HG03108 (cell line): Measurements from ENCODE around the gene LARGE1.

Source experiments
- ATAC-seq: cut with Tn5 transposase; IDR thresholded peaks from one replicate; pipeline ENCODE4 v1.9.1; 2021; ENCODE audit warnings: moderate library complexity; ENCODE audit not compliant: unreplicated experiment

Gene LARGE1

GRCh38 chr22:33735978-33736377 is 184.3 kb downstream of the LARGE1 start:
- ATAC-seq = no peak

- no peak for ATAC-seq
Measured at GRCh38 chr22:33728847-33729246, 191.4 kb downstream of the LARGE1 start.

GRCh38 chr22:33726294-33726734 is 194.0 kb downstream of the LARGE1 start:
- ATAC-seq = no peak

- ATAC-seq = no peak
Measured at GRCh38 chr22:33723915-33724314, 196.4 kb downstream of the LARGE1 start.

- ATAC-seq = no peak
Measured at GRCh38 chr22:33722816-33723215, 197.5 kb downstream of the LARGE1 start.

GRCh38 chr22:33720166-33720878 is 200.0 kb downstream of the LARGE1 start:
- ATAC-seq = no peak

GRCh38 chr22:33717694-33718396 is 202.4 kb downstream of the LARGE1 start:
- ATAC-seq = no peak

GRCh38 chr22:33715237-33715985 is 204.9 kb downstream of the LARGE1 start:
- ATAC-seq = no peak

GRCh38 chr22:33710326-33710725 is 209.9 kb downstream of the LARGE1 start:
- ATAC-seq = no peak

GRCh38 chr22:33707581-33707980 is 212.7 kb downstream of the LARGE1 start:
- ATAC-seq = no peak

- ATAC-seq = no peak
Measured at GRCh38 chr22:33706100-33706499, 214.2 kb downstream of the LARGE1 start.

- ATAC-seq = no peak
Measured at GRCh38 chr22:33699176-33699575, 221.1 kb downstream of the LARGE1 start.

- no peak for ATAC-seq
Measured at GRCh38 chr22:33697640-33698039, 222.6 kb downstream of the LARGE1 start.

- ATAC-seq = no peak
Measured at GRCh38 chr22:33691057-33691630, 229.1 kb downstream of the LARGE1 start.

- no peak for ATAC-seq
Measured at GRCh38 chr22:33688903-33689302, 231.4 kb downstream of the LARGE1 start.

GRCh38 chr22:33687464-33687863 is 232.8 kb downstream of the LARGE1 start:
- no peak for ATAC-seq

GRCh38 chr22:33684087-33684486 is 236.2 kb downstream of the LARGE1 start:
- ATAC-seq = no peak

- no peak for ATAC-seq
Measured at GRCh38 chr22:33682927-33683326, 237.3 kb downstream of the LARGE1 start.

- ATAC-seq = no peak
Measured at GRCh38 chr22:33680632-33681031, 239.6 kb downstream of the LARGE1 start.

GRCh38 chr22:33678523-33678922 is 241.8 kb downstream of the LARGE1 start:
- no peak for ATAC-seq

GRCh38 chr22:33677536-33677935 is 242.7 kb downstream of the LARGE1 start:
- no peak for ATAC-seq
